ENCODE measurements around the gene EPRS1.
"Not testable (repeated sequence)": the region's sequence is repeated elsewhere in the genome, so short reads cannot be mapped to it uniquely, and the experiment has no call there.

EPRS1 gene
- long read RNA-seq, donor 1, full-length matches to known transcripts: 4 of 10 reads
- long read RNA-seq, donor 1, partial matches to known transcripts: 6 of 10 reads
- long read RNA-seq, donor 1, other reads (novel, unspliced or antisense): 0 of 10 reads
- long read RNA-seq, donor 2, full-length matches to known transcripts: 3 of 9 reads
- long read RNA-seq, donor 2, partial matches to known transcripts: 6 of 9 reads
- long read RNA-seq, donor 2, other reads (novel, unspliced or antisense): 0 of 9 reads
- long read RNA-seq, donor 3: 0 reads
- long read RNA-seq, donor 4, full-length matches to known transcripts: 6 of 25 reads
- long read RNA-seq, donor 4, partial matches to known transcripts: 19 of 25 reads
- long read RNA-seq, donor 4, other reads (novel, unspliced or antisense): 0 of 25 reads
- long read RNA-seq, donor 5, full-length matches to known transcripts: 5 of 5 reads
- long read RNA-seq, donor 5, partial matches to known transcripts: 0 of 5 reads
- long read RNA-seq, donor 5, other reads (novel, unspliced or antisense): 0 of 5 reads
- long read RNA-seq, donor 6, partial matches to known transcripts: 10 of 11 reads
- long read RNA-seq, donor 6, other reads (novel, unspliced or antisense): 0 of 11 reads
- long read RNA-seq, donor 7, full-length matches to known transcripts: 9 of 36 reads
- long read RNA-seq, donor 7, partial matches to known transcripts: 27 of 36 reads
- long read RNA-seq, donor 7, other reads (novel, unspliced or antisense): 0 of 36 reads
- long read RNA-seq, donor 8, full-length matches to known transcripts: 6 of 6 reads
- long read RNA-seq, donor 8, partial matches to known transcripts: 0 of 6 reads
- long read RNA-seq, donor 8, other reads (novel, unspliced or antisense): 0 of 6 reads

GRCh38 chr1:220046052-220046930, at the start of gene EPRS1:
EPRS1 (minus strand) TSS chr1:220046505; CDS start chr1:220046388, 117 bp downstream.
- DNase-seq: peak; percentile 88

- DNase-seq: peak; percentile 98
Observed at GRCh38 chr1:220094016-220094911, 48.0 kb upstream of the EPRS1 start, which contains the start of gene IARS2. IARS2 (plus strand) TSS chr1:220094132; CDS start chr1:220094217, 85 bp downstream.

- peak; percentile 12 for DNase-seq
Observed at GRCh38 chr1:220093361-220094015, 47.2 kb upstream of the EPRS1 start.

- no peak for DNase-seq
Observed at GRCh38 chr1:220092694-220093093, 46.4 kb upstream of the EPRS1 start.

- DNase-seq: peak; percentile 83
Observed at GRCh38 chr1:220089650-220090556, 43.6 kb upstream of the EPRS1 start, which contains the start of gene BPNT1. BPNT1 (minus strand) TSS chr1:220089788; CDS start chr1:220079846, 9,942 bp downstream.

- not testable (repeated sequence) for DNase-seq
Observed at GRCh38 chr1:220086261-220086686, 40.0 kb upstream of the EPRS1 start.

- no peak for DNase-seq
Observed at GRCh38 chr1:220084460-220084859, 38.2 kb upstream of the EPRS1 start.

- DNase-seq: no peak
Observed at GRCh38 chr1:220077887-220078286, 31.6 kb upstream of the EPRS1 start.

- DNase-seq: no peak
Observed at GRCh38 chr1:220076861-220077762, 30.8 kb upstream of the EPRS1 start.

GRCh38 chr1:220067269-220068204, 21.2 kb upstream of the EPRS1 start:
- no peak for DNase-seq

GRCh38 chr1:220062629-220063028, 16.3 kb upstream of the EPRS1 start:
- no peak for DNase-seq

GRCh38 chr1:220060876-220061275, 14.6 kb upstream of the EPRS1 start:
- DNase-seq: no peak

GRCh38 chr1:220056374-220056773, 10.1 kb upstream of the EPRS1 start:
- DNase-seq: no peak

GRCh38 chr1:220045356-220046051, 801 bp downstream of the EPRS1 start:
- DNase-seq: no peak

GRCh38 chr1:220044678-220045355, 1.5 kb downstream of the EPRS1 start:
- no peak for DNase-seq

- DNase-seq: no peak
Observed at GRCh38 chr1:220043646-220044045, 2.7 kb downstream of the EPRS1 start.
